Aorta (tissue), 5 donors: ENCODE measurements around the gene SH2D6. TPM values are rescaled to one million over a fixed set of nuclear protein-coding genes. Genes with fewer than 3 reads are reported as not detected.
"Not testable (repeated sequence)": the region's sequence is repeated elsewhere in the genome, so short reads cannot be mapped to it uniquely, and the experiment has no call there.

Source experiments
- ATAC-seq: fragments of 200-7000 bp; cut with Tn5 transposase; one replicate; pipeline ENCODE4 v1.9.1; 2022; ENCODE audit warnings: moderate library complexity; ENCODE audit not compliant: low FRiP score
- DNase-seq, 2 donors: peaks; one replicate each; pipeline ENCODE4 v3.0.0-alpha.2; 2020
- H3K27ac ChIP-seq, 2 donors: one replicate each; pipeline ENCODE4 v1.5.1; 2013; ENCODE audit warnings: low read length in 2 of 2, mild to moderate bottlenecking in 2 of 2, moderate library complexity in 2 of 2, control low read depth in 1 of 2, inconsistent platforms in 1 of 2, low read depth in 1 of 2
- H3K27me3 ChIP-seq, 2 donors: one replicate each; pipeline ENCODE4 v1.6.1; 2013; ENCODE audit warnings: control low read depth in 1 of 2, low read length in 1 of 2, mild to moderate bottlenecking in 1 of 2, moderate library complexity in 1 of 2; ENCODE audit not compliant: insufficient read depth in 2 of 2, control insufficient read depth in 1 of 2
- H3K36me3 ChIP-seq, 2 donors: one replicate each; pipeline ENCODE4 v1.6.1; 2013; ENCODE audit warnings: control low read depth in 1 of 2, low read length in 1 of 2, mild to moderate bottlenecking in 1 of 2; ENCODE audit not compliant: insufficient read depth in 2 of 2, control insufficient read depth in 1 of 2
- H3K4me1 ChIP-seq, 2 donors: one replicate each; pipeline ENCODE4 v1.6.1; 2013; ENCODE audit warnings: low read length in 2 of 2, control low read depth in 1 of 2, mild to moderate bottlenecking in 1 of 2, moderate library complexity in 1 of 2; ENCODE audit not compliant: insufficient read depth in 2 of 2, control insufficient read depth in 1 of 2
- H3K4me3 ChIP-seq, 2 donors: one replicate each; pipeline ENCODE4 v1.5.1; 2013; ENCODE audit warnings: low read length in 2 of 2, control low read depth in 1 of 2, mild to moderate bottlenecking in 1 of 2
- H3K9me3 ChIP-seq: one replicate; pipeline ENCODE4 v1.6.1; 2013; ENCODE audit warnings: mild to moderate bottlenecking, low read length; ENCODE audit not compliant: control insufficient read depth
- whole genome bisulfite sequencing, 2 donors: extraction: QIAGEN DNeasy Blood & Tissue Kit; methylation state at CpG; one replicate each; pipeline ENCODE4 v1.1.7; 2013; 5-methylcytosine and 5-hydroxymethylcytosine counted together
- intact Hi-C, 2 donors: fragments of 100-400 bp; cut with DNase I; formaldehyde crosslinking; loops; one replicate each; pipeline versions ENCODE4 v1.14.2 to v1.15.0; 2022
- polyA plus RNA-seq, 2 donors: library from polyadenylated mRNA; stranded (reverse); fragments of 200-250 nt; gene quantifications; one replicate each; pipeline ENCODE4 v1.2.3, GENCODE V29; 2013
- total RNA-seq, 2 donors: library from RNA; stranded (reverse); fragmentation: NEBNext Ultra II Directional; extraction: Animal tissue kit (Norgen Biotek cat#: 25700); gene quantifications; one replicate each; pipeline ENCODE4 v1.2.1, GENCODE V29; 2021
- donor health status: healthy with polysubstance abuse.
- donor health status: Bipolar disorder and iron deficiency.
- donor health status: DM: no; HTN: no; CAD: no.
- donor health status: DM: no; HTN: no; CAD: no.
- donor health status: DM: yes; HTN: yes; CAD: no.

SH2D6 gene
- total and polyA plus RNA-seq, 4 donors: 1.5 TPM; not detected in 3

DNA sequence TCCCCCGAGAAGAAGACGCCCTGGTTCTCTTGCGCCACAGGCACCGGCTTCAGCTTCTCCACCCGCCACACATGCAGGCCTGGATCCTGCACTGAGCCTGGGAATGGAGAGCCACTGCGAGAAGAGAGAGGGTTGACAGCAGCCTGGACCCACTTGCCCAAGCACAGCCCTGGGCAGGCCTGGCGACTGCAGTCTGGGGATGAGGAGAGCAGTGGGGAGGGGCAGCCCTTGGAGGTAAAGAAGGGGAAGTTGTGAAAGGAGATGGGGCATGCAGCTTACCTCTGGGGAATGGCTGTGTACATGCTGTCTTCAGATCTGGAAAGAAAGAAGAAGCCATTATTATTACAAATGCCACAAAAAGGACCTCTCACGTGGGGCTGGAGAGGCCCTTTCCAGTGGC lies 16.7 kb upstream of the SH2D6 start:
- Histone ChIP-seq H3K27ac (no peak overlapping the region), H3K27me3 (no peaks in the 10 kb centered on the region), H3K36me3 (no peaks in the 10 kb centered on the region), H3K4me1 (no peaks in the 10 kb centered on the region), H3K4me3 (no peak overlapping the region), H3K9me3 (no peaks in the 10 kb centered on the region)
- intact Hi-C loops: no loop called here
- WGBS, 2 donors: 91 to 96% methylated on average over 8 of the region's 8 CpGs
- DNase-seq (no peak), ATAC-seq (no peak)

- ATAC-seq (peak; percentile 54), DNase-seq (peak in 1 of 2 donors; percentile 88)
- Histone ChIP-seq H3K4me3 (no peak overlapping the region), H3K27me3 (no peaks in the 10 kb centered on the region), H3K9me3 (no peaks in the 10 kb centered on the region), H3K36me3 (no peaks in the 10 kb centered on the region), H3K27ac (no peak overlapping the region), H3K4me1 (no peaks in the 10 kb centered on the region)
- intact Hi-C loops: no loop called here
- WGBS, 2 donors: 81 to 83% methylated on average over 15 of the region's 15 CpGs
Measured at GRCh38 chr2:85405201-85406059, 13.1 kb upstream of the SH2D6 start.

- Histone ChIP-seq H3K27me3 (no peaks in the 10 kb centered on the region), H3K4me3 (no peak within 1 kb of the TSS), H3K9me3 (no peaks in the 10 kb centered on the region), H3K27ac (no peak within 1 kb of the TSS), H3K36me3 (no peaks in the 10 kb centered on the region), H3K4me1 (no peaks in the 10 kb centered on the region)
- DNase-seq (peak; percentile 78 to 84), ATAC-seq (peak; percentile 34)
- intact Hi-C loops: no loop called here
- 78% methylated on average over 12 of the region's 12 CpGs for WGBS, 2 donors
Measured at GRCh38 chr2:85409845-85410583, 8.5 kb upstream of the SH2D6 start, which contains the start of gene CAPG. CAPG (minus strand) TSS chr2:85410366; CDS start chr2:85402145, 8,221 bp downstream.

- H3K27me3 ChIP-seq: no peaks in the 10 kb centered on the region
- H3K27ac ChIP-seq: no peak overlapping the region
- no peaks in the 10 kb centered on the region for H3K36me3 ChIP-seq
- intact Hi-C loops: no loop called here
- ATAC-seq (no peak), DNase-seq (no peak)
- no peaks in the 10 kb centered on the region for H3K4me1 ChIP-seq
- 88% methylated on average over 13 of the region's 13 CpGs for WGBS, 2 donors
- H3K4me3 ChIP-seq: no peak overlapping the region
- no peaks in the 10 kb centered on the region for H3K9me3 ChIP-seq
Measured at GRCh38 chr2:85410584-85411404, 7.7 kb upstream of the SH2D6 start.

DNA sequence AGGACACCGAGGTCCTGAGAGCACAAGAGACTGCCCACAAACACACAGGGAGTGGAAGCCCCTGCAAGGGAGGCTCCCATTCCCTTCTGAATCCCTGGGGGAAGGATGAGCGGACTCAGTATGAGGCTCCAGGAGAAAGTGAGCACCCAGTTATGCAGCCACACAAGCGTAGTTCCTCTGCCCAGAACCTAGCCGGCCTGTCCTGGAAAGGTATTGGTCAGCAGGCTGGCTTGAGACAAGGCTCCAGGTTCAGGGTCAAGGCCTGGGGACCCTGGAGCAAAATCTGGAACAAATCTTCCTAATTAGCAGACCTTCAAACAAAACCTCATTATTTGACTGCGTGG lies 7.1 kb upstream of the SH2D6 start:
- Histone ChIP-seq H3K9me3 (no peaks in the 10 kb centered on the region), H3K27me3 (no peaks in the 10 kb centered on the region), H3K4me1 (no peaks in the 10 kb centered on the region), H3K27ac (no peak overlapping the region), H3K36me3 (no peaks in the 10 kb centered on the region), H3K4me3 (no peak overlapping the region)
- 94% methylated on average over 5 of the region's 5 CpGs for WGBS, 2 donors
- intact Hi-C loops: no loop called here
- DNase-seq: no peak
- ATAC-seq: no peak

DNA sequence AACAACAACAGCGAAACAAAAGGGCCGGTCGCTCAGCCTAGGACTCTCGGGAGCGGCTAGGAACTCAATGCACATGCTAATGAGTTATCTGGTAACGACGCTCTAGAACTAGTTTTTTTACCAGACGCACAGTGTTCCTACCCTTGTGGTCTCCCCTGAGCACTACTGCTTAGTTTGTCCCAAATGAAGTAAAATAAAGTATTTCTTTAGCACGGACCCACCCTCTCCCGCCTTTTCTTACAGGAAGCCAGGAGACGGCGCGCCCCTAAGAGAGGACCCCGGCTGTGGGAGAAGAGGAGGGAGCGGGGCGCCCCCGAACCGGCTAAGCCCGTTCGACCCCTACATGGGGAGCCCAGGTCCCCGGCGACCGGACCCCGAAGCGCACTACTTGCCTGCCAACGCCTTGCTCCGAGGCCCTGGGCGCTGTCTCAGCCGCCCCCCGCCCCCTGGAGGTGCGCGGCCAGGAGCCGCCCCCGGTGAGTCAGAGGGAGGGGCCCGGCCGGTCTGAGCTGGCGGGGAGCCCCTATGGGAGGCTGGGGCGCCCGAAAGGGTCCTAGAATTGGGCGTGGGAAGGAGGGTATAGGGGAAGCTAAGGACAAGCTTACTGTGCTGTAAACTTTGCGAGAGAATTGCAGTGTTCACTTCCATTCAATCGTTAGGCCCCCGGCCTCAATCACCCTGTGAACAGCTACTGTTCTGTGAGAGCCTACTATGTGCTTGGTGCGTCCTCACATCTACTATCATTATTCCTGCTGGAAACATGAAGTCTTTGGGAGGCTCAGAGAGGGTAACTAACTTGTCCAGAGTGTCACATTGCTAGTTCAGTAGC lies 4.7 kb upstream of the SH2D6 start:
- no peaks in the 10 kb centered on the region for H3K9me3 ChIP-seq
- no peaks in the 10 kb centered on the region for H3K27me3 ChIP-seq
- no peaks in the 10 kb centered on the region for H3K4me1 ChIP-seq
- DNase-seq (peak; percentile 73 to 89), ATAC-seq (peak; percentile 77)
- 2 to 3% methylated on average over 43 to 44 of the region's 44 CpGs for WGBS, 2 donors
- intact Hi-C loops: no loop called here
- peak overlapping the region; percentile 23 to 31 for H3K4me3 ChIP-seq
- no peaks in the 10 kb centered on the region for H3K36me3 ChIP-seq
- no peak overlapping the region for H3K27ac ChIP-seq

DNA sequence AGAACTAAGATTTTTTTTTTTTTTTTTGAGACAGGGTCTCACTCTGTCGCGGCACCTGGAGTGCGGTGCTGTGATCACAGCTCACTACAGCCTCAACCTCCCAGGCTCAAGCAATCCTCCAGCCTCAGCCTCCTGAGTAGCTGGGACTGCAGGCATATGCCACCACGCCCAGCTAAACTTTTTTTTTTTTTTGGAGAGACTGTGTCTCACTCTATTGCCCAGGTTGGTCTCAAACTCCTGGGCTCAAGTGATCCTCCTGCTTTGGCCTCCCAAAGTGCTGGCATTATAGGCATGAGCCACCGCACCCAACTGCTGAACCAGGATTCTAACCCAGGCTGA lies 4.1 kb upstream of the SH2D6 start:
- H3K4me1 ChIP-seq, H3K27ac ChIP-seq, H3K36me3 ChIP-seq, H3K27me3 ChIP-seq, H3K9me3 ChIP-seq, ATAC-seq, DNase-seq, intact Hi-C loops, H3K4me3 ChIP-seq: not testable (repeated sequence)
- 74 to 87% methylated on average over 5 of the region's 5 CpGs for WGBS, 2 donors
